Activated T-cell treated with anti-CD3 and anti-CD28 coated beads for 24 hours (primary cell): ENCODE measurements around the gene DISC1.
"Not testable (repeated sequence)": the region's sequence is repeated elsewhere in the genome, so short reads cannot be mapped to it uniquely, and the experiment has no call there.

Source experiments
- DNase-seq: peaks from one replicate; pipeline ENCODE4 v3.0.0-alpha.2; 2020; ENCODE audit warnings: low read depth

DISC1 gene

GRCh38 chr1:231728987-231729386 lies 102.4 kb downstream of the DISC1 start:
- not testable (repeated sequence) for DNase-seq

- DNase-seq = no peak
Measured at GRCh38 chr1:231729544-231729943, 103.0 kb downstream of the DISC1 start.

- DNase-seq = no peak
Measured at GRCh38 chr1:231731268-231731667, 104.7 kb downstream of the DISC1 start.

- DNase-seq = no peak
Measured at GRCh38 chr1:231733063-231733462, 106.5 kb downstream of the DISC1 start.

GRCh38 chr1:231733672-231734071 lies 107.1 kb downstream of the DISC1 start:
- no peak for DNase-seq

- DNase-seq = no peak
Measured at GRCh38 chr1:231734417-231734816, 107.8 kb downstream of the DISC1 start.

- no peak for DNase-seq
Measured at GRCh38 chr1:231735411-231735810, 108.8 kb downstream of the DISC1 start.

- no peak for DNase-seq
Measured at GRCh38 chr1:231735941-231736340, 109.4 kb downstream of the DISC1 start.

GRCh38 chr1:231736464-231736863 lies 109.9 kb downstream of the DISC1 start:
- DNase-seq = no peak

GRCh38 chr1:231738554-231738953 lies 112.0 kb downstream of the DISC1 start:
- DNase-seq = no peak

- no peak for DNase-seq
Measured at GRCh38 chr1:231743966-231744365, 117.4 kb downstream of the DISC1 start.

GRCh38 chr1:231748760-231749415 lies 122.3 kb downstream of the DISC1 start:
- DNase-seq = no peak

GRCh38 chr1:231750296-231750695 lies 123.7 kb downstream of the DISC1 start:
- DNase-seq = no peak

GRCh38 chr1:231750818-231751362 lies 124.3 kb downstream of the DISC1 start:
- DNase-seq = no peak

- no peak for DNase-seq
Measured at GRCh38 chr1:231751415-231751814, 124.8 kb downstream of the DISC1 start.

- DNase-seq = no peak
Measured at GRCh38 chr1:231753313-231753712, 126.7 kb downstream of the DISC1 start.

- no peak for DNase-seq
Measured at GRCh38 chr1:231757101-231757404, 130.5 kb downstream of the DISC1 start.

- DNase-seq = no peak
Measured at GRCh38 chr1:231757759-231758158, 131.2 kb downstream of the DISC1 start.

GRCh38 chr1:231761252-231761651 lies 134.7 kb downstream of the DISC1 start:
- DNase-seq = no peak

- no peak for DNase-seq
Measured at GRCh38 chr1:231761747-231762541, 135.4 kb downstream of the DISC1 start.

GRCh38 chr1:231763456-231763855 lies 136.9 kb downstream of the DISC1 start:
- DNase-seq = no peak

- DNase-seq = not testable (repeated sequence)
Measured at GRCh38 chr1:231765825-231766224, 139.2 kb downstream of the DISC1 start.

- no peak for DNase-seq
Measured at GRCh38 chr1:231767471-231767870, 140.9 kb downstream of the DISC1 start.

- DNase-seq = no peak
Measured at GRCh38 chr1:231768416-231768815, 141.8 kb downstream of the DISC1 start.
